ENCODE measurements around the gene TNNI2.
"Not testable (repeated sequence)": the region's sequence is repeated elsewhere in the genome, so short reads cannot be mapped to it uniquely, and the experiment has no call there.

TNNI2 gene

DNA sequence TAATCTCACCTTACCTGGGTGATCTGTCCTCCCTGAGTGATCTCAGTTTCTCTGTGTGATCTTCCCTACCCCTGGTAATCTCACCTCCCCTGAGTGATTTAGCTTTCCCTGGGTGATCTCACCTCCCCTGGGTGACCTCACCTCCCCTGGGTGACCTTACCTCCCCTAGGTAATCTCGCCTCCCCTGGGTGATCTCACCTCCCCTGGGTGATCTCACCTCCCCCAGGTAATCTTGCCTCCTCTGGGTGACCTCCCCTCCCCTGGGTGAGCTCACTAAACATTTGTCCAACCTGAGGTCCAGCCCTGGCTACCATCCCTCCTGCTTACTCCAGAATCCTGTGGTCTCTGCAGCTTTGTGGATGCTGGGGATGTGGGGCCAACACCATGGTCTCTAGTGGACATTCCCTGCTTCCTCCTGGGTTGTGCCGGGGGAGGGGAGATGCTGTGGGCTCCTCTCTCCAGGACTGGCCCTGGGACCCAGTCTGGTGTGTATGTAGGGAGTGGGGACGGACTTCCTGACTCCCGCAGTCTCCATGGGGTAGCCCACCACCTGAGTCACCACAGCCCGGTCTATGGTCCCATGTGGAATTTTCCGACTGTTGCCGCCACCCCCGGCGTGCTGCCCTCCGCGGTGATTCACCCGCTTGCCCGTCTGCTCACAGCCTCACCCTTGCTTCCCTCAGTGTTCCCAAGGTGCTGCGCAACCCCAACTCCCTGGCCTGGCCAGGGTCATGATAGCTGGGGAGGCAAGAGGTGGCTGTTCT, 24.0 kb downstream of the TNNI2 start:
- DNase-seq, result no peak

DNA sequence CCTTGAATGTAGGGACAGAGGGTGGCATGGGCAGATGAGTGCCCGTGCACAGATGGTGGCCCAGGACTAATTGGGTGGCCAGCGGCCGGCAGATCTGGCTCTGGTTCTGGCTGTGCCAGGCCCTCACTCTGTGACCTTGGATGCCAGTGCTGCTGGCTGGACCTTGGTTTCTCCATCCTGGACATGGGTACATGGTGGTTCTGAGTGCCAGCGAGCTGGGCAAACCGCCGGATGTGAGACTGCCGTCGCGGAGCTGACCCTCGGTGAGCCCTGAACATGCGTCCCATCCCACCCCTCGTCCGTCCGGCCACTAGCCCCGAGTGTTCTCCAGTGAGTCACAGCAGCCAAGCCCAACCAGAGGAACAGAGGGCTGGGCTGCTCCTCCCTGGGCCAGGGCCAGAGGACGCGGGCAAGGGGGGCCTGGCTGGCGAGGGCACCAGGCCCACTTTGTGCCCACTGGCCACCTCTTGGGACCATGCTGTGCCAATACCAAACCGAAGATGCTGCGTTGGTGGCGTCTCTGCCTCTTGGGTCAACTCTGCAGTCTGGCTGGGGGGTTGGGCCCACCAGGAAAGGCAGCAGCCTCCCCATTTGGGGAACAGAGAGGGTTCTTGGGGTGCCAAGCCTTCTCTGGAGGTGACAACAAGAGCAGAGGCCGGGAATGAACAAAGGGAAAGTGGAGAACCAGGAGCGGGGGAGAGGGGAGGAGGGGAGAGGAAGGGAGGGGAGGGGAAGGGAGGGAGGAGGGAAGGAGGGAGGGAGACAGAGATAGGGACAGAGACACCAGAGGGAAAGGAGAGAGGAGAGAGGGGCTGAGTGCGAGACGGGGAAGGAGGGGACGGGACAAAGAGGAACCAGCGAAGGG, 24.8 kb downstream of the TNNI2 start:
- peak; percentile 36 for DNase-seq

DNA sequence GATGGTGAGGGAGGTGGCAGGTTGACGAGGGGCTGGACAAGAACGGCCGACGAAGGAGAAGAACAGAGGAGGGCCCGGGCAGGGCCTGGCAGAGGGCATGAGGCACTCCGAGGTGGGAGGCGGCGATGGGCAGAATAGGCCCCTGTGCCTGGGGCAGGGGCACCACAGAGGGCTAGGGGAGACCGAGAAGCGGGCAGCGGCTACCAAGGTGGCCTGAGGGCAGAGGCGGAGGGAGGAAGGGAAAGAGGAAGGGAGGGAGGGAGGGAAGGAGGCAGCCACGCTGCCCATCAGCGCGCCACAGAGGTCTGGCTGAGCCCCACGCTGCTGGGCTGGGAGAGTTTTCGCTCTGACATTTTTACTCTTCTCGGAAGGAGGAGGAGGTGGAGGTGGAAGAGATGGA, 25.4 kb downstream of the TNNI2 start:
- DNase-seq, result no peak

DNA sequence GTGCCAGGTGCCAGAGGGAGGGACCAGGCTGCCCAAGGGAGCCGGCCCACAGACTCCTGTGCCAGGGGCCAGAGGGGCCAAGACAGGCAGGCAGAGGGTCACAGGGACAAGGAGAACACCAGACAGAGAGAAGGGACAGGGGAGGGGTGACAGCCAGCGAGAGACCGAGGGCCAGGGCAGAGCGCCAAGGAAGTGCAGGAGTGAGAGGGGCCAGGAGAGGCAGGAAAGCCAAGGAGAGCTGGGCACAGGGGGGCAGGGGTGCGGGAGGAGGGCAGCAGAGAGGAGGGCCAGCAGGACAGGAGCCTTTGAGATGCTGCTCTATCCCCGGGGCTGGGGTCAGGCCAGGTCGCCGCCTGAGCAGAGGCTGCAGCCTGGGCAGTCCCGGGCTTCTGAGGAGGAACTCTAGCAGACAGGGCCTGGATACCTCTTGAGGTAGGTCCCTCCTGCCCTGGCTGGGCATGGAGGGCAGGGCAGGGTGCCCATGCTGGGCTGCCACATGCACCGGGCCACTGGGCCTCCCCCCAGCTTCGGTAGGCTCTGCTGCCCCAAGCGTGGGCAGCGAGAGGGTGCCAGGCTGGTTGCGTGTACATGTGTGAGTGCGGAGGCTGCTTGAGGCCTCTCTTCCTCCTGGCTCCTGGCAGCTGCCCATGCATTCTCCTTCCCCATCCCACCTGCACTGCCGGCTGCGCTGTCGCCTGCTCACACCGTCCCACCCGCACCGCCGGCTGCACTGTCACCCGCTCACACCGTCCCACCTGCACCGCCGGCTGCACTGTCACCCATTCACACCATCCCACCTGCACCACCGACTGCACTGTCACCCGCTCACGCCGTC, 26.3 kb downstream of the TNNI2 start:
- peak; percentile 68 for DNase-seq

DNA sequence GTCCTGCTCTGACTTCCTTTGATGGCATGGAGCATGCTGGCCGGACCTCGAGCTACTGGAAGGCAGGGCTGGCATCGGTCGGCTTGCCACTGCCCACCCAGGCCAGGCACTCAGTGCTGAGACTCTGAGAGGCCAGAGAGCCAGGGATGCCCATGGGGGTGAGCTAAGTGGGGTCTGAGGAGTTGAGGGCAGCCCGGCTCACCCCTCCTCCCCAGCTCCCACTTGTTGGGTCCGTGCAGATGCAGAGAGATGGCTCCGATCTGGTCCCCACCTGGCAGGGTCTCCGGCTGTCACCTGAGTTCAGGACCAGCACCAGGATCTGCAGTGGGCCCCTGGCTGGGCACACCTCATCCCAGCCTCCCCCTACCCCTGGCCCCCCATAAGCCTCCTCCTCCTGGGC, 27.4 kb downstream of the TNNI2 start:
- no peak for DNase-seq

DNA sequence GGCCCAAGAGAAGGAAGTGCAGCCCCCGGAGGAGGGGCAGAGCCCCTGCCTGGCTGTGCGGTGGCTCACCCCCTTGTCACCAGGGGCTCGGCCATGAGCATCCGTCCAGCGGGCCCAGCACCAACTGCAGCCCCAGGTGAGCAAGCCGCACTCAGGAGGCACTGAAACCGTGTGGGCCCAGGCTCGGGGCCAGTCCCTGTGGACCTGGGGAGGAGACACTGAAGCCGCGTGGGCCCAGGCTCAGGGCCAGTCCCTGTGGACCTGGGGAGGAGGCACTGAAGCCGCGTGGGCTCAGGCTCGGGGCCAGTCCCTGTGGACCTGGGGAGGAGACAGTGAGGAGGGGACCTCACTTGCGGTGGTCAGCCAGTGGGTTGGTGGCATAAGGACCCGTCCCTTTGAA, 28.0 kb downstream of the TNNI2 start:
- DNase-seq, result no peak

DNA sequence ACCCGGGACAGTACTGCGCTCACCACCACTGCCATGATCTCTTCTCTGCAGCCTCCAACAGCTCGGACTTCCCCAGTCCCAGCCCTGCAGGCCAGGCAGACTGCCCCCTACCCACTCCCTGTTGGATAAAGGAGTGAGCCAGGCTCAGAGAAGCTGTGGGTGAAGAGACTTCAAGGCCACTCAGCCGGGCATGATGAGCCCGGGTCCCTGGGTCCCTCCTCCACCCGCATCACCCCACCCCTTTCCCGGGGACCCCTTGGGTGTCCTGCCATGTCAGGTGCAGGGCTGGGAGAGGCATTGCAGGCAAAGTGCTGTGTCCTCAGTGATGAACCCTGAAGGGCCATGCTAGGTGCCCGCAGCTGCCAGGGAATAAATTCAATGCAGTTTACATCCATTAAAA, 28.6 kb downstream of the TNNI2 start:
- no peak for DNase-seq

DNA sequence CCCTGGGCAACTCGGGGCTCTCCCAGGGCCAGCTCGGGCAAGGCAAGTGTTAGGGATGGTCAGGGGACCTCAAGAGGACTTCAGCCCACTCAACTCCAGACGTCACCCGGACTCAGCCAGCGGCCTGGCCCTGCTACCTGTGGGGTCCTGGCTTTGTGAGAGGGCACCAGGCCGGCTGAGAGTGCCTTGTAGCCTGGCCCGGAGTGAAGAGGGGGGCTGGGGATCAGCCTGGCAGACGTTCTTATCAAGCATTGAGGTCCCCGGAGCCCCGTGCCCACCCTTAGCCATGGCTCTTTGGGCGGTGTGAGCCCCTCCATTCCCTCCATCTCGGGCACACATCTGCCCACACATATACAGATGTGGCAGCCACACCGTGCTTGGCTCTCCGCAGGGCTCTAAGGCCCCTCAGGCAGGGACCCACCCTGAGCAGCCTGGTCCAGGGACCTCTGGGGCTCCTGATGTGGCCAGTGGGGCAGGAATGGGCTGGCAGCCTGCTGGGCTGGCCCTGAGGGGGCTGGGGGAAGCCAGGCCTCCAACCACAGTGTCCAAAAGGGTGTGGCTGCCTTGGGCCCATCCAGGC, 29.4 kb downstream of the TNNI2 start:
- DNase-seq, result no peak

DNA sequence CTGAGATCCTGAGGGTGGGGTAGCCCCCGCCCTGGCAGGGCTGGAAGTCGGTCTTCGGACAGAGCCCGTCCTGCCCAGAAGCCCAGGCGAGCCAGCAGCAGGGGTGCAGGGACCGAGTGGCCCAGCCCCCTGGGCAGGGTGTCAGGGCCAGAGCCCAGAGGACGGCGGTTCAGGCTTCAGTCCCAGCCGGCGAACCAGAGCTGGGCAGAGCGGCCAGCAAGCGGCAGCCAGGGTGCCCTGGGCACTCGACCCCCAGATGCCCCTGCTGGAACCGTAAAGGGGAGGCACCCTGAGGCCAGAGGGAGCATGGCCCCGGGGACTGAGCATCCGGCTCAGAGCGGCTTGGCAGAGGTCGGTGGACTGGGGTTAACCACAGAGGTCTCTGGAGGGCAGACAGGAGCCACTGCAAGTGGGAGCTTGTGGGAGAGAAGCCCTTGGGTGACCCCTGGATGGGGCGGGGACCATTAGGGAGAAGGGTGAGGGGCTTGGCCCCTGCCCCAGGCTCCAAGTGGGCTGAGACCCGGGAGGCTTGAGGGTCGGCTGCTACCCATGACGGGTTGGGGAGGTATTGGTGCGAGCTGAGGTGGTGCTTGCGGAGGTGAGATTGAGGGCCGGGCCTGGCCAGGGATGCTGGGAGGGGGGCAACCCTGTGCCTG, 30.0 kb downstream of the TNNI2 start:
- no peak for DNase-seq

DNA sequence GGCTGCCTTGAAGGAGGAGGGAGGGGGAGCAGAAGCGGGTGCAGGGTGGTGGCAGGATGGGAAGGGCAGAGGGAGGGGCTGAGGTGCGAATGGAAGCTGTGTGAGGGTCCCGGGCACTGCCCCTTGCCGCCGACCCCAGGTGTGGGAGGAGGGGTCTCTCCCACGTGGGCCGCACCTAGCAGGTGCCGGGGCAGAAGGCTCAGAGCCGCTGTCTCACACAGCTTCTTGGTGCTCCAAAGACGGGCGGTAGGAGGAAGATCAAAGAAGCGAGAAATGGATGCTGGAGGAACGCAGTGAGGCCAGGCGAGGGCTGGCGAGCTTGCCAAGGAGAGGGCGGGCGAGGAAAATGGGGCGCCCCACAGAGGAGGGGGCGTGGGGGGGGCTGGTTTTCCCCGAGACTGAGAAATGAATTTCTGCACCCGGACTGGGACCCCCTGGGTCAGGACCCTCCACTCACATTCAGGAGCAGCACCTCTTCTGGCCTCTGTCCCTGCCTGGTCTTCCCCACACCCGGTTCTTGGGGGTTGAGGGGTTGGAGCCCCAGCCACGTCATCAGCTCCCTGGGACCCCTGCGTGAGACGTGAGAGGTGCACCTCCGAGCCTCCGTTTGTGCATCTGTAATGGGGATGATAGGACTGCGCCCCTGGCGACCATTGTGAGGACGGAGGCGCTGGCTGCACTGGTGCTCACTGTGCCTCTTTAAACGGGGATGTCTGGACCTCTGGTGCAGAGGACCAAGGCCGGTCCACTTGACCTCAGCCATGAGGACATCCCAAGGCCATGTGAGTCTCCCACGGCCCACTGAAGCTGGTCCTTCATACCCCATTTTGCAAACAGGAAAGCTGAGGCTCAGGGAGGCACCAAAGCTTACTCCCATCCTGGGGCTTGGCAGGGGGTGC, 30.9 kb downstream of the TNNI2 start:
- DNase-seq, result no peak

DNA sequence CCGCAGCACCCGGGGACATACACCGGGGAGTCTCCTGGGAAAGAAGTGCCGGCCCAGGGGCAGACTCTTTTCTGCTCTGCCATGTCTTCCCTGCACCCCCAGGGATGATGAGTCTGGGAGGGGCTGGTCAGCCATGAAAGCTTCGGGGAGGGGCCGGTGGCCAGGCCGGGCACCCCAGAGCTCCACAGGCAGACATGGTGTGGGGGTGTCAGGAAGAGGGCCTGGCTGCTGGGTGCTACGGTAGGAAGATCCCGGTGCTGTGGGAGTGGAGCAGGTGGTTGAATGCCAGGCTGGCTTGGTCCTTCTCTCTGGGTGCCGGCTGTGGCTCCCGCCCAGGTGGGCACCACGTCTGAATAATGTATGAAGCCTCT, 31.5 kb downstream of the TNNI2 start:
- DNase-seq, result no peak

DNA sequence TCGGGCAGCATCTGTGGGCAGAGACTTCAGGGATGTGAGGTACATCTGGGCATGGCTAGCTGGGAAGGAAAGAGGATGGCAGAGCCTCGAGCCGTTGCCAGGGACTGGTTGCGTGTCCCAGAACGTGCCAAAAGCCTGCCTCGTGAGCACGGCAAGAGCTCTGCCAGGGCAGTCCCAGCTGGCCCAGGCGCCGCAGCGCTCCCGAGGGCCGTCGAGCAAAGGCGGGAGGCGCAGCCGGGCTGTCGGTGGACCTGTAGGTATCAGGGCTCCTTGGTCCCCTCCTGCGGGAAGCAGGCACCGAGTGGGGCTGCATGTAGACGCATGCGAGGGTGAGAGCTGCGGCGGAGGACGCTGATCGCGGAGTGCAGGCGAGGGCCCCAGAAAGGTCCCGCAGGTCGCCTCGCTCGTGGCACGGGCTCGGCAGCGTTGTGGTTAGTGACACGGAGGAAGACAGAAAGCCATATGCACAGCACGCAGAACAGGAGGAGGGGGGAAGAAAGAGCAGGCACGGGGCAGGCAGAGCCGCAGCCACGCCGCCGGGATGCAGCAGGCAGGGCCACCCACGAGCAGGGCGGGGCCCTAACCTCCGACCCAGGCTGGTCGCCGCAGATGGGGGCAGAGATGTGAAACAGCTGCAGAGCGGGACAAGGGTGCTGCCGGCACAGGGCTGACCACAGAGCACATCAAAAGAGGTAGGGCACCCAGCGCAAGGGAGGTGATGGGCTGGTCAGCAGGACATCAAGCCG, 32.1 kb downstream of the TNNI2 start:
- DNase-seq, result no peak

DNA sequence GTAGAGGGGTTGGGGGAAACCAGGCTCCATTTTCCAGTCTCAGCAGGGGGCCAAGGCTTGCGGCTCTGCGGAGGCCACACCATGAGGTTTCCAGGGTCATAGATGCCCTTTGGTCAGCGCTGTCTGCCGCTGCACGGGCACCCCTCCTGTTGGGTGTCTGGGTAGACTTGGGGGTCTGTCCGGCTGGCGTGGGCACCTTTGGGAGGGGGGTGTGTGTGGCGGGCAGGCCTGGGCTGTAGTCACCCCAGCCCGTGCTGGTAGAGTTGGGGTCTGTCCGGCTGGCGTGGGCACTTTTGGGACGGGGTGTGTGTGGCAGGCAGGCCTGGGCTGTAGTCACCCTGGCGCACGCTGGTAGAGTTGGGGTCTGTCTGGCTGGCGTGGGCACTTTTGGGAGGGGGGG, 32.8 kb downstream of the TNNI2 start:
- DNase-seq, result no peak

DNA sequence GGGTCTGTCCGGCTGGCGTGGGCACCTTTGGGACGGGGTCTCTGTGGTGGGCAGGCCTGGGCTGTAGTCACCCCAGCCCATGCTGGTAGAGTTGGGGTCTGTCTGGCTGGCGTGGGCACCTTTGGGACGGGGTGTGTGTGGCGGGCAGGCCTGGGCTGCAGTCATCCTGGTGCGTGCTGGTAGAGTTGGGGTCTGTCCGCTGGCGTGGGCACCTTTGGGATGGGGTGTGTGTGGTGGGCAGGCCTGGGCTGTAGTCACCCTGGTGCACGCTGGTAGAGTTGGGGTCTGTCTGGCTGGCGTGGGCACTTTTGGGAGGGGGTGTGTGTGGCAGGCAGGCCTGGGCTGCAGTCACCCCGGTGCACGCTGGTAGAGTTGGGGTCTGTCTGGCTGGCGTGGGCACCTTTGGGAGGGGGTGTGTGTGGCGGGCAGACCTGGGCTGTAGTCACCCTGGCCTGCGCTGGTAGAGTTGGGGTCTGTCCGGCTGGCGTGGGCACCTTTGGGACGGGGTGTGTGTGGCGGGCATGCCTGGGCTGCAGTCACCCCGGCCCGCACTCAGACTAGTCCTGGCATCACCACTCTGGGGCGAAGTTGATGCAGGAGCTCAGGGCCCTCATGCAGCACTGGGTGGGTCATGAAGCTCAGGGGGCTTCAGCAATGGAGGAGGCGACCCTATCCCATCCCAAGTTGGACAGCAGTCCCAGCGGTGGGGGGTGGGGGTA, 33.6 kb downstream of the TNNI2 start:
- no peak for DNase-seq

DNA sequence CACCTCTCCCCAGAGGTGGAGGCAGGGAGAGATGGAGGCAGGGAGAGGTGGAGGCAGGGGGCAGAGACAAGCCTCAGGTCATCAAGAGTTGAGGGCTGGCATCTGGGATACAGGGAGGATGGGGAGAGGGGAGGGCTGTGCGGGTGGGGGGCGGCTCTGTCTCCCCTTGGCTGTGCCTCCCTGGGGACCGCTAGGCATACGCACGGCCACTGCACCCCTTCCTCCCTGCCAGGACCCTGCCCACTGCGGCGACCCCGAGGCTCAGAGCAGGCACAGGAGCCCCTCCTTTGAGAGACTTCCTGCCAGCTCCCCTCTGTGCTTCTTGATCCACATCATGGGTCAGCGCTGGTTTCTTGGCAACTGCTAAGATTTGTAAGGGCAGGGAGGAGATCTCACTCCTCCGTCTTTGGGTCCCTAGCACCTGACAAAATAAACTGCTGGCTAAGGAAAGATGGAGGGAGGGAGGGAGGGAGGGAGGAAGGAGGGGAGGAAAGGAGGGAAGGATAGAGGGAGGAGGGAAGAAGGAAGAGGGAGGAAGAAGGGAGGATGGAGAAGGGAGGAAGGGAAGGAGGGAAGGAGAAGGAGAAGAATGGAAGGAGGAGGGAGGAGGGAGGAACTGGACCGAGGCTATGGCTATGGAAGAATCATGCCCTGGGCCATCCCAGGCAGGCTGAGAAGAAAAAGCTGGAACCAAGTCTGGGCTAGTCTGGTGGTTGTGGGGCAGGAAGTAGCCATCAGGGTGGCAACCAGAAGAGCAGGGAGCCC, 34.4 kb downstream of the TNNI2 start:
- no peak for DNase-seq

DNA sequence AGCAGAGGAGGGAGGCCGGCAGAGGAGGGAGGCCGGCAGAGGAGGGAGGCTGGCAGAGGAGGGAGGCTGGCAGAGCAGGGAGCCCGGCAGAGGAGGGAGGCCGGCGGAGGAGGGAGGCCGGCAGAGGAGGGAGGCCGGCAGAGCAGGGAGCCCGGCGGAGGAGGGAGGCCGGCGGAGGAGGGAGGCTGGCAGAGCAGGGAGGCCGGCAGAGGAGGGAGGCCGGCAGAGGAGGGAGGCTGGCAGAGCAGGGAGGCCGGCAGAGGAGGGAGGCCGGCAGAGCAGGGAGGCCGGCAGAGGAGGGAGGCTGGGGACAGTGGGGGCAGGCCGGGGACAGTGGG, 35.0 kb downstream of the TNNI2 start:
- not testable (repeated sequence) for DNase-seq

DNA sequence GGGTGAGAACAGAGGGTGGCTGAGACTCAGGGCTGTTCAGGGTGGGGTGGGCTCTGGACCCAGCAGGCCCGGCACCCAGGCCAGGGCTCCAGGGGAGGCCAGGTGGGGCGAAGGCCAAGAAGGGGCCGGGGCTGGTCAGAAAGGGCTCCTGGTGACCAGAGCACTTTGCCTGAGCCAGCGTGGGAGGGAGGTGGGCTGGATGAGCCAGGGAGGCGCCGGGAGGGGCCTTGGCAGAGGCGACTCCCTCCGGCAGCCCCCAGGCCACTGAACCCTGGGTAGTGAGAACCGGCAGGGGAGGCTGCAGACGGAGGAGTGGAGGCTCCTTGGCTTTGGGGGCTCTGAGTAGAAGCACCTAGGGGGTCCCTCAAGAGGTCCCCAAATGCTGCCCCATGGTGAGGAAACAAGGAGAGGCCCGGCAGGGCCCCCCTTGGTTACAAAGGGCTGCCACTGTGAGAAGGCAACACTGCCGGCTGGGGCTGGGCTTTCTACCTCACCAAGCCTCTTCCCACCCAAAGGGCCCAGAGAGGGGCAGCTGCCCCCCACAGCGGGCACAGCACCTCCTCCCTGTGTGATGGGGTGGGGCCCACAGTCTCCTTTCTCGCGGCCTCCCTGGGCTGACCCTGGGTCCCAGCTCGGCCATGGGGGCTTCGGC, 35.8 kb downstream of the TNNI2 start:
- DNase-seq, result not testable (repeated sequence)

DNA sequence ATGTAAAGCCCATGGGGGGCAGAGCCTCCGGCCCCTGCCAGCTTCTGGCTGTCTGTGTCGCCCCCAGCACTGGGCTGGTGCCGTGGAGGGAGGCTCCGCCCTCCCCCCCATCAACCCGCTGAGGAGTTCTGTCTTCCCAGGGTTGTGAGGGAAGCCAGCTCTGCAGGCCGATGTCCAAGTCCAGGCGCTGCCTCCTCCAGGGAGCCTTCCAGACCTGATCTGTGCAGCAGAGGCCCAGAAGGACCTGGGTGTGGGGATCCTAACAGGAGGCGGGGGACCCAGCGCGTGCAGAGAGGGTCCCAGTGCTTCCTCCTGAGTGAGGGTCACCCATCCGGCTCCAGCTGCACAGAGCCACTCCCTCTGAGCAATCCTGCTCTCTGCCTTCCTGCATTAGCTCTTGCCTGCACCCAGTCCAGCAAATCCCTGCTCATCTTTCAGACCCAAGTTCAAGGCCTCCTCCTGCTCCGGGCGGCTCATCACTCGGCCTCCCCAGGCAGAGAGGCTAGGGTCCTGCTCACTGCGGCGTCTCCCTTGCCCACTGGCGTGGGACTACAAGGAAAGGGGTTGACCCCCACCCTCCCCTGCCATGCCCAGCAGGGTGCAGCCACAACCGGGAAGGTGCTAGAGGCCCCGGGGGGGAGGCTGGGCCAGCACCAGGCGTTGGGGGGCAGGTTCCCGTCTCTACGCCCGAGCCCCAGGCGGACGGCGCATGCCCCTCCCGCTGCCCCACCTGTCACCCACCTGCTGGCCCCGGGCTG, 36.5 kb downstream of the TNNI2 start:
- peak; percentile 14 for DNase-seq

Data from NCI-H1092 treated with DMSO at 0.1 percent for 48 hours (cell line).